GM18858 (cell line): ENCODE data around the gene FBXL7.

Experiments used
- ATAC-seq: cut with Tn5 transposase; IDR thresholded peaks from one replicate; pipeline ENCODE4 v1.9.1; 2021; ENCODE audit not compliant: unreplicated experiment

Gene FBXL7

DNA sequence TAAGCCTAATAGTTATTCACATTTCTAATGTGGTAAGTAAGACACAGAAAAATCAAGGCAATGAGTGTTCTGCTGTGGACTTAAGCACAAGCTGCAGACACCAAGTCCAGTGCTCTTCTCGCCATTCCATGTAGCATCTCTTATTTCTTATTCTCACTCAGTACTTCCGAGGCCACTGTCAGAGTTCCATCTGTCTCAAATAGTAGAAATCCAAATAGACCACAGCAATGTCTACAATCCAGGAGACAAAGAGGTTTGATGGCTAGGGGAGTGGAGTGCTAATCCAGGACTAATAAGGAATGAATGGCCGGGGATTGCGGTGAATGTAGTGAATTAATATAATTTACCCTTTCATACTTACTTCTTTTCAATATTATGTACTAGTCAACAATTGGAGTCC is 147.3 kb downstream of the FBXL7 start:
- no peak for ATAC-seq

DNA sequence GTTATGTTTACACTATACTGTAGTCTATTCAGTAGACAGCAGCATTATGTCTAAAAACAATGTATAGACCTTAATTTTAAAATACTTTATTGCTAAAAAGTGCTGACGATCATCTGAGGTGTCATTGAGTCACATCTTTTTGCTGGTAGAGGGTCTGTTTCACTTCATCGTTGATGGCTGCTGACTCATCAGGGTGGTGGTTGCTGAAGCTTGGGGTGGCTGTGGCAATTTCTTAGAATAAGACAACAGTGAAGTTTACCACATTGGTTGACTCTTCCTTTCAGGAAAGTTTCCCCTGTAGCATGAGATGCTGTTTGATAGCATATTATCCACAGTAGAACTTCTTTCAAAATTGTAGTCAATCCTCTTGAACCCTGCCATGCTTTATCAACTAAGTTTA is 150.3 kb downstream of the FBXL7 start:
- ATAC-seq = no peak

DNA sequence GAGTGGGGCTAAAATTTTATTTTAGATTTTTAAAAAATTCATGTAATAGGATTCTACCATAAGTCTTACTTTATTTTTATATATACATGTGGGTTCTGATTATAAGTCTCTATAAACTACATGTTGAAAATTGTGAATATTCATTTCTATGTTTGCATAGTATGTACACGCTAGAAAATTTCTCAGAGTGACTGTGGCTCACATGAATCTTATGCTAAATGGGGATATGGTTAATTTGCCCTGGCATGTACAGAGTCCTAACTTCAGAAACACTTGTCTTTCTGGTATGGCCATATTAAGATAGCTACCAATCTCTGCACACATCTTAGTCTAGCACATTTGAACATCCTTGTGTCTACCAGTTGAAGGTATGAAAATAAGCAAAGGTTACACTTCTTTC is 154.8 kb downstream of the FBXL7 start:
- no peak for ATAC-seq

DNA sequence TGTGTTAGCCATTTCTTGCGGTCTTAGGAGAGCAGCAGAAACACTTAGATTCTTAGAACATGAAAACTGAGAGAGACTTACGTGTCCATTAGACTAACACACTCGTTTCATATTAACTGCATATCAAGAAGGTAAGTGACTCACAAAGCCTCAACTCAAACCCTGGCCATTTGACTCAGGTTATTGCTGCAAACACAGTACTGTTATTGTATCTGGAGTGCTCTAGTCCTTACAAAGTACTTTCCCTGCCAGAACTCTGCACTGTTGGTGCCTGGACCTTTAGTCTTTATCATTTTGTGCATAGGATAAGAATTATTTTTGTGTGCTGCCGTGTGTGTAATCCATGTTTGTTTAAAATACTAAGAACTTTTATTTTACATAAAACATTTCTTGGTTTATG is 155.7 kb downstream of the FBXL7 start:
- no peak for ATAC-seq

DNA sequence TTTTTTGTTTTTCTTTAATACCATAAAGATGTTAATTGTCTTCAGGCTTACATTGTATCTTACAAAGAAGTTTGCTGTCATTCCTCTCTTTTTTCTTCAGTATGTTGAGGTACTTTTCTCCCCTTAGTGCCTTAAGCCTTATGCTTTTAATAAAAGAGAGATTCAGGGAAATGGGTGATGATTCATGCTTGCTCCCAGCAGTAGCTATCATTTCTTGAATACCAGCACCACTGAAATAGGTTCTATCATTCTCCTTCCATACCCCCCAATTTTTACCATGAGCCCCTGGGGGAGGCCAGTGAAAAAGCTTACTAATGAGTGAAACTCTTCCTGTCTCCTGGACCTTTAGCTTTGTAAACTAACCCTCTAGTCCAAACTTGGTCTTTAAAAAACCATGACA is 165.0 kb downstream of the FBXL7 start:
- ATAC-seq = no peak

DNA sequence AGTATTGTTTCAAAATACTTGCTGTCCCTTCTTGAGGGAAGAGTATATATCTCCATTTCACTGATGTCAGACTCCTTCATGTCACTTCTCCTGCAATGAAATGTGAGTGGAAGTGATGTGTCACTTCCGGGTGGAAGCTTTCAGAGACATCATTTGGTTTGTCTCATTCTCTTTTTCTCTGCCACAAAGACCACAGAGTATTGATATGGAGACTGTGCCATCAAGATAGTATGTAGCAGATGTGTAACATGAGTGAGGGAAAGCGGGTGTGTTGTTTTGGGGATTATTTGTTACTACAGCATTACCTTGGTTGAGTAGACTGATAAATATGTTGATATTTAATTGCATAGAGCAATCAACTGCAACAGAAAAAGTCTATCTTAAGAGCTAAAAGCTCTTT is 169.8 kb downstream of the FBXL7 start:
- no peak for ATAC-seq

DNA sequence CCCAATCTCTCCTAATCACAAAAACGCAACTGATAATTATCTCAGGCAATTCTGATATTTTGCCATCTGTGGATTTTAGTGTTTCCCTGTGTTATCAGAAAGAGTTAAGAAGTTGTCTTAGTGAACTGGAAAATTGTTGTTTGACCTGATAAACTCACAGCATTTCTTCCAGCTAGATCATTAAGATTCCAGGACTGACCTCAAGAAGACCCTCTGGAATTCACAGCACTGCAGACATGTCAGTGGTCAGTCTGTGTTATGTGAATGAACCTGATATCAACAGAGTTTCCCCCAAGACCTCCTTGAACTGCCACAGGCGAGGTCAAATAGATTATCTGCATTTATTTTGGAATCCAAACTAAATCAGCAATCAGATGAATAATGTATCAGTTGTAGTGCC is 174.7 kb downstream of the FBXL7 start:
- ATAC-seq = no peak

DNA sequence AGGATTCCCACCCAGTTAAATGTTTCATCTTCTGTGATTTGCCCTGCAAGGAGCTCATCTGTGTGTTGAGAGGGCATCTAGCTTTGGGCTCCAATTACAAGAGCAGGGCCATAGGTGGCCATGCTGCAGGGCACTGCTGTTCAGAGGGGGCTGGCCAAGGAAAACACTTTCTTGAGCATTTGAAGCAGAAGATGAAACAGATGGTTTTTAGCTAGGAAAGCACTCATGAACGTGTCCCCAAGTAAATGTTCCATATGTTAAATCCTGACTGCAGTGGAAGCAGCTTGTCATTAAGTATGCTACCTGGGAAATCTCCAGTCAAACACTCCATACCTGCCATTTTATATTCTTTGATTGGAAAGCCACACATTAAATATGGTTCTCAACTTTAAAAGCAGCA is 176.6 kb downstream of the FBXL7 start:
- ATAC-seq = no peak

DNA sequence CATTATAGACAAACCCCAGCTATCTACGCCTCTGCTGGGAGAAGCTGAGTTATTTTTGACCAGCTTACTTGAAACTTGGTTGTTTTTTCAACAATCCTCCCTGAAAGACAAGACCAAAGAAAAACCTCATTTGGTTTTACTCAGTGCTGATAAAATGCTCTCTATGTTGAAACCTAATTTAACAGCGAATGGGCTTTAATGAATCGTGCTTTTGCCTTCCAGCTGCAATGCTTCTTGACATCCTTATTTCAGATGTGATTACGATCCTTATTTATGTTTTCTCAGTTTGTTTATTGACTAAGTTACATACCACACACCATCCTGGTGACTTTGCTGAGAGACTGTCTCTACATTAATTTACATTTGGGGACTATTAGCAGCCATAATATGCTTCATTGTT is 179.2 kb downstream of the FBXL7 start:
- ATAC-seq = no peak

DNA sequence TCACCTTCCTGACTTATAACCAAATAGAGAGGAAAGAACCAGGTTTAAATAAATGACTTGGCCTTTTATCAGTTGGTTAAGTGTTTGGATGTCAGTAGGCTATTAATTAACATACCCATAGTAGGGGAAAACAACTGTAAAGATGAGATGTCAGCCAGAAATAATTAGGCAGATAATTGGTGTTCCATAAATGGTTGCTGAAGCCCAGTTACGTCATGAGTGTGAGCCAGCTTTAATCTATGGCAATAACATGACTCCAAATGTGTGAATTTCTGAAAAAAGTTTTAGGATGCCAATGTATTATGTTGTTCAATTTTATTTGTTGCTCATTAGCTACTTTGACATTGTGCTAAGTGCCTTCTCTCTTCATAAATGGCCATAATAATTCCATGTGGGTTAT is 180.5 kb downstream of the FBXL7 start:
- no peak for ATAC-seq

DNA sequence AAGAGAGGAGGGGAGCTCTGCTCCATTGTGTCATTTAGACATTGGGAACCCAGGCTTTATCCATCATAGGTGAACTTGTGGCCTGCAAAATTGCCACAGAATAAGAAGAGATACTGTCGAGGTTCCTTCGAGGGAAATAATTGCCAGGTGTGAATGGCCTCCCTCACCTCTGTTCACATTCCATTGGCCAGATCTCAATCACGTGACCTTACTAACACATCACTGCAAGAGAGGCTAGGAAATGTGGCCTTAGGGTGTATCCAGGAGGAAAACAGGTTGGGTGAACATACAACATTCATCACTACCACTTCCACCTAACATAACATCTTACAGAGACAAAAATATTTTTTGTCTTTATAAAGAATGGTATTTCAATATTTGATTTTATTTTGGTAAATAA is 182.1 kb downstream of the FBXL7 start:
- ATAC-seq = no peak

DNA sequence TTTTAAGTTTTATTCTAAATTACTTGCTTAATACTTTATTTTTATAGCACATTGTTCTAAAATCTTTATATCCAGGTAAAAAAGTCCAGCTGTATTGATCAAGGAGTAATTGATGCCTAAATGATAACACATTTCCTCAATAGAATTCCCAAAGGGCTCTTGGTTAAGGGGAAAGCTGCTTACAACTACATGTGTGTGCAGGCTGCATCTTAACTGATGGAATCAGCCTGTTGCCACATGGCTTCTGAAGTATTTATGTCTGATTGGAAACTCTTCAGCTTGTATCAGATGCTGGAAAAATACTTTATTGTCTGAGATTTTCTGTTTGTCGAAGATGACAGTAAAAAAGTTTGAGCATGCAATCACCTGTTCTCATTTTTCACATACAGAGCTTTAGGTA is 182.6 kb downstream of the FBXL7 start:
- ATAC-seq = no peak

DNA sequence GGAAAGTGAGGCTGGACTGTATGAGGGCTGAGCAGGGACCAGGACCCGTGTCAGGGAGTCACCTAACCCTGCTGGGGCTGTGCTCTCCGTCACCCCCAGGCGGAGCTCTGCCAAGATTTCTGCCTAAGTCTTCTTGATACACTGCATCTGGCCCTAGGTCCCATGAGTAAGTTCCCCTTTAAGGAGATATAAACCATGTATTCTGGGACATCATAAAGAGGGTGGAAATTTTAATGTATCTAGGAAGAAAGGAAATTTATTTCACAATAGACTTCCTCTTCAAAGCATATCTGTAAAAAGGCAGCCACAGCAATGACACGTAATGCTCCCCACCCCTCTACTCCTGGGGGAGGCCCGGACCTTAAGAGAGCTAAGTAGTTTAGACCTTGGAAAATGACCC is 183.4 kb downstream of the FBXL7 start:
- ATAC-seq = no peak

DNA sequence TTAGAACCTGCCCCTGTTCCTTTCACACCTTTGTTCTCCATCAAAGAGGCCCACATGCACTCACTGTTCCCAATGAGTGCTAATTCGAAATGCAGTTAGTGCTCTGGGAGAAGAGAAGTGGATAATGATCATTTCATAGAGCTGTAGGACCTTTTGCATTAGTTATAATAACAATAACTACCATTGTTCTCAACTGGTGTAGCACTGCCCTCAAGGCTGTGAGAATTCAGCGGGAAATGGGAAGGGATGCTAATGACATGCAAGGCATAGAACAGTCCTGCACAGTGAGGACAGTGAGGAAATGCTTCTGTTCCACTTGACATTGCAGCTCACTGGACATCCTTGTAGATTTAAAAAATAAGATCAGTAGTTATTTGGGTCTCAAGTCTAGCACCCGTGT is 187.4 kb downstream of the FBXL7 start:
- no peak for ATAC-seq

DNA sequence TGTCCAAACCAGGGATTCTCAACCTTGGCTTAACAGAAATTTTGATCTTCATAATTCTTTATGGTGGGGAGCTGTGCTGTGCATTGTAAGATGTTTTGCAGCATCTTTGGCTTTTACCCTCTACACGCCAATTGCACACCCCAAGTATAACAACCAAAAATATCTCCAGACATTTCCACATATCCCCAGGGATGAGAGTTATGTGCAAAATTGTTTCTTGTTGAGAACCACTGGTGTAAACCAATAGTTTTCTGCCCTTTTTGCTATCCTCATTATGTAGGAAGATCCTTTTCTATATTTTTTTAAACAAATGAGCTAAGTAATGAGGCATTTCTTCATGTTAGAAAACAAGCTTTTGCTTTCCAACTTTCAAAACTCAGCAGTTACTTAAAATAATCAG is 189.9 kb downstream of the FBXL7 start:
- ATAC-seq = no peak

DNA sequence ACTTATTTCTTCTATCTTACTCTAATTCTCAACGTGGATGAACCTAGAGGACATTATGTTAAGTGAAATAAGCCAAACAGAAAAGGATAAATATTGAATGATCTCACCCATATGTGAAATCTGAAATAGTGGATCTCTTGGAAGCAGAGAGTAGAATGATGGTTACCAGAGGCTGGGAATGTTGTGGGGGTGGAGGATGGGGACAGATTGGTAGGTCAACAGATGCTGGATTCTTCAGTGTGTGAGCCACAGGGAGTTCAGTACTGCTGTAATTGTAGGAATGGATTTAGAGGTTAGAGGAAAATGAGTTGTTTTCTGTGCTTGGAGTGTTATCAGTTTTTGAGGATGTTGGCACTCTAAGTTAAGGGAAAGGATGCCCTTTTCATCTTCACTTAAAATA is 190.6 kb downstream of the FBXL7 start:
- no peak for ATAC-seq

DNA sequence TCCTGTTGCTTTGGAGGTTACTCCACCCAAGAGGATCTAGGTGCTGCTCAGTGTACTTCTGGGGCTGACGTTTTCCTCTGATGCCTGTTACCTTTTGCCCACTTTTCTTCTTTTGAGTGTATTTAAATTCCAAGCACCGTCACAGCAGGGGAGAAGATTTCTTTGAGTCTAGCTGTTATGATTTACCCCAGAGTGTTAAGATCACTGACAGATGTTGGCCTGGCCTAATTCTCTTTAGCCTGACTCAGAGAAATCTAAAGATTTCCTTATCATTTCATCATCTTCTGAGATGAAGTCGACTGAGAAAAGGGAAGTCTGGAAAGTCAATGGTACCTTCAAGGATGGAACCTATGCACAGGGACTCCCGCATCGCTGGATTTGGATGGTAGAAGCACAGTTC is 191.5 kb downstream of the FBXL7 start:
- ATAC-seq = no peak

DNA sequence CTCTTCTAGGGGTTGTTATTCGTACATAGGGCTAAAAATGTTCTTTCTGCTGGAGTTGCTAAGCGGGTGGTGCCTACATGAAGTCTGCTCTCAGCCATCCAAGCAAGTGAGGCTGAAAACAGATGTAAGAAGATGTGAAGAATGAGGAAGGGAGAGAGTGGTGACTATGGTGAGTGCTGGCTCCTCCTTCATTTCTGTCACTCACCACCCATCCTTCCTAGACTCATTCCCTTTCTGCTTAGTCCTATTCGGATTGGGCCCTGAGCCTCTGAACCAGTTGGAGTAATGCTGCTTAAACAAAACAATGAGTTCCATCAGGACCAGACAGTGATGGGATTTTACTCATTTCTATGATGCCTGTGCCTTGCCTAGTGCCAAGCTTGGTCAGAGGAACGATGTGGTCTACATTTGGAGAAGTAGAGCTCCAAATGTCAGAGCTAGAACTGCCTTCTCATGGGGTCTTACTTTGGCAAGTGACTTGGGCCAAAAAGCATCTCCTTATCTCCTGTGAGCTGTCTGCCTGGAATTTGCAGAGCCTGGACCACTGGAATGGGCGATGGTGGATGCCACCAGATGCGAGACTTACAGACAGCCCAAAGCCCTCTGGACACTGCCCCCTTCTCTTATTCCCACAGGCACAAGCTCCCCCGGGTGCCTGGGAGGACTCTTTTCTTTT is 192.9 kb downstream of the FBXL7 start:
- no peak for ATAC-seq

DNA sequence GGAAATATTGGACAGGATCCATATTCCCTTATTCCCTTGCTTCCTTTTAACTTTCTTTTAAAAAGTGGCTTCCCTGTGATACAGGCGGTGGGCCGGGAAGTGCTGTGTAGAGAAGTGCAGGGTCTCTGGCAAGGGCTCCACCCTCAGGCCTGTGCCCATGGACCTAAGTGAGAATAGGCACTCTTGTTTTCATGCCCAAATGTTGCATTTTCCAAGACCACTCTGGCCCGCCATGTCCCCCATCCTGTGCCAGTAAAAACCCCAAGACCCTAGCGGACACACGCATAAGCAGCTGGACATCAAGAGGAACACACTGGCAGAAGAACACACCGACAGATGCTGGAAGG is 193.4 kb downstream of the FBXL7 start:
- no peak for ATAC-seq

DNA sequence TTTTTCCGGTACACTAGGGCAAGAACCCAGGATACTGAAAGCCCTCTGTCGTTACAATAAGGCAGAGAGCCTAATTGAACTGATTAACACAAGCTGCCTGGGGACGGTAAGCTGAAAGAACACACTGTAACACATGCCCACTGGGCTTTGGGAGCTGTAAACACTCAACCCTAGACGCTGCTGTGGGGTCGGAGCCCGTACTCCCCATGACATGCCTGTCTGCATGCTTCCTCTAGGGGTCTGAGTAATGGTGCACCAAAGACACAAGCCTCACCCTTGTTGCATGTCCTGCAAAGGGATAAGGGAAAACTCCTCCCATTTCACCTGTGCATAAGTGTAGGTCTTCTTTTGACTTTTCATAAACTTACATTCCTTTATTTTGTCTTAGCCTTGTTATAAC is 194.0 kb downstream of the FBXL7 start:
- no peak for ATAC-seq

DNA sequence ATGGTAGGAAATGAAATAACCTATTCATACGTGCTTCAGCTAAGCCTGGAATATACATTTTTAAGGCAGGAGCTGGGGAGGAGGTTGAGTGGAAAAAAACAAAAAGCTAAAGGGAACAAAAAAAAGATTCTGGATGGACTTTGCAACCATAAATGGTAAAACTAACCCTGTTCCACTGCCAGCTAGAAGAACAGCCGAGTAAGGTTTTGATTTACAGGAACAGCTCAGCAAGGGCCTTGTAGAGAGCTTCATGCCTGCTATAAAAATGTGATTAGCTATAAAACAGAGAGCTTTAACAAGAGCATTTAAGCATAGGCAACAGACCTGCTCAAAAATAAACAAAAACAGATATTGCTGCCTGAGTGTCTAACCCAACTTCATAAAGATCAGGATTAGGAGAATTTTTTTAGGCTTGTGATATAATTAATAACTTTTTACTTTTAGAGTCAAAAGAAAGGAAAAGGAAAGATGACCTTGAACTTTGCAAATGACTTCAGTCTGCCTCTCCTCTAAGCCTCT is 194.8 kb downstream of the FBXL7 start:
- no peak for ATAC-seq

DNA sequence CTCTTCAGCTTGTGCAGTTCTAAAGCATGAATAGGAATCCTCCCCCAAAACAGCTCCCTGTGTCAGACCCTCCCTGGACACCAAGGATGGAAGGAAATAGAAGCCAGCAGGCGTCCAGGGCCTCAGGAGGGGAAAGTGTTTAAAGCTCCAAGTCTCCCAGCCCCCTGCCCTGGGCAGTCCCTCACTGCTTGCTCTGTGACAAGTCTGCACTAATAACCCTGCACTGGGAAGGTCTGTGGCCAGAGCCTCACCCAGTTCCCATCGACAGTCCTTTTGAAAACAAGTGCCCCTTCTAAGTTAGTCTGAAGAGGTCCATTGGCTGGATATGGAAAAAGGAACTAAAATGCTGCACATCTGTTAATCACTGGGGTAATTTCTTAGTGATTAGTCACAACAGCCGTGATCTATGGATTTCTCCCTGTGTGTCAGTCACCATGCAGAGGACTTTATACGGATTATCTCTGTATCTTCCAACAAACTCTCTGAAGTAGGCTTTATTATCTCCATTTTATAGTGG is 195.3 kb downstream of the FBXL7 start:
- no peak for ATAC-seq

DNA sequence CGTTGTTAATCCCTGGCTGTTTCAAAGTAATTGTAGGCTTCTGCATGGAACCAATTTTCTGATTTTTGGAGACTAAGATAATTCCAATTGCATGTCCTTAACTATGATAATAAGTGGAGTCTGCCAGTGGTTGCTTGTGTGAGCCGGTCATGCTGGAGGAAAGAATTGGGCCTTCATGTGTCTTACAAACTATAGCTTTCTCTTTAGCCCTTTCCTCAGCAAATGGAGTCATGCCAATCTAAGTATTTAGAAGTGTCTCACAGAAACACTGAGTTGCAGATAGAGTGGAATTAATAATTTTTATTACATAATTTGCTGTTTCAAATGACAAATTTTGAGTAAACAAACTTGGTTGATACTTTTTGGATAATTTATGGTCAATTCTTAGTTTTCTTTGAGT is 200.4 kb downstream of the FBXL7 start:
- ATAC-seq = no peak
